ENCODE data around the gene TP53AIP1.

Gene TP53AIP1

GRCh38 chr11:128926000-128926399, 16.7 kb downstream of the TP53AIP1 start:
- CTCF ChIA-PET: no interaction called here
- POLR2A ChIA-PET: no interaction called here
- DNase-seq (ENCODE audit: extremely low spot score): no peak
- TF ChIP-seq SP1 (IDR thresholded peaks at IDR 0.05) (no peak), ARNT (IDR thresholded peaks at IDR 0.05) (no peak), ZNF384 (IDR thresholded peaks at IDR 0.05) (no peak), PKNOX1 (IDR thresholded peaks at IDR 0.05) (no peak), FOXA1 (IDR thresholded peaks at IDR 0.05) (no peak), NFRKB (IDR thresholded peaks at IDR 0.05) (no peak), CTBP1 (IDR thresholded peaks at IDR 0.05; ENCODE audit: borderline replicate concordance) (no peak), FOXM1 (IDR thresholded peaks at IDR 0.05; ENCODE audit: borderline replicate concordance) (no peak), L3MBTL2 (conservative IDR thresholded peaks at IDR 0.05) (no peak), FOXK2 (IDR thresholded peaks at IDR 0.05) (no peak), TARDBP (IDR thresholded peaks at IDR 0.05) (no peak), BHLHE40 (IDR thresholded peaks at IDR 0.05; ENCODE audit: borderline replicate concordance) (no peak), HDGF (IDR thresholded peaks at IDR 0.05; ENCODE audit: borderline replicate concordance) (no peak), ELF4 (IDR thresholded peaks at IDR 0.05) (no peak), SUZ12 (IDR thresholded peaks at IDR 0.05) (no peak), LEF1 (IDR thresholded peaks at IDR 0.05; ENCODE audit: borderline replicate concordance) (no peak)

GRCh38 chr11:128925250-128925600, 17.4 kb downstream of the TP53AIP1 start:
- TF ChIP-seq SP1 (IDR thresholded peaks at IDR 0.05) (no peak), NFRKB (IDR thresholded peaks at IDR 0.05) (no peak), CTBP1 (IDR thresholded peaks at IDR 0.05; ENCODE audit: borderline replicate concordance) (no peak), ZNF384 (IDR thresholded peaks at IDR 0.05) (no peak), BHLHE40 (IDR thresholded peaks at IDR 0.05; ENCODE audit: borderline replicate concordance) (no peak), FOXM1 (IDR thresholded peaks at IDR 0.05; ENCODE audit: borderline replicate concordance) (no peak), SUZ12 (IDR thresholded peaks at IDR 0.05) (no peak), PKNOX1 (IDR thresholded peaks at IDR 0.05) (no peak), FOXK2 (IDR thresholded peaks at IDR 0.05) (no peak), L3MBTL2 (conservative IDR thresholded peaks at IDR 0.05) (no peak), LEF1 (IDR thresholded peaks at IDR 0.05; ENCODE audit: borderline replicate concordance) (no peak)
- POLR2A ChIA-PET: no interaction called here
- no peak for DNase-seq (ENCODE audit: extremely low spot score)
- CTCF ChIA-PET: no interaction called here

GRCh38 chr11:128924510-128925249, 18.0 kb downstream of the TP53AIP1 start:
- POLR2A ChIA-PET: no interaction called here
- TF ChIP-seq SUZ12 (IDR thresholded peaks at IDR 0.05) (no peak), PKNOX1 (IDR thresholded peaks at IDR 0.05) (no peak), TARDBP (IDR thresholded peaks at IDR 0.05) (no peak), FOXK2 (IDR thresholded peaks at IDR 0.05) (no peak), FOXA1 (IDR thresholded peaks at IDR 0.05) (no peak), BHLHE40 (IDR thresholded peaks at IDR 0.05; ENCODE audit: borderline replicate concordance) (no peak), CTBP1 (IDR thresholded peaks at IDR 0.05; ENCODE audit: borderline replicate concordance) (no peak), ELF4 (IDR thresholded peaks at IDR 0.05) (no peak), ARNT (IDR thresholded peaks at IDR 0.05) (no peak), NFRKB (IDR thresholded peaks at IDR 0.05) (no peak)
- no peak for DNase-seq (ENCODE audit: extremely low spot score)
- CTCF ChIA-PET: interaction anchor here (0.5 kb wide), 1 partner anchor 294 kb away, joined by 4 read pairs; no protein-coding TSS in a partner anchor

- no peak for TF ChIP-seq SUZ12 (IDR thresholded peaks at IDR 0.05)
- no peak for TF ChIP-seq CTBP1 (IDR thresholded peaks at IDR 0.05; ENCODE audit: borderline replicate concordance)
- TF ChIP-seq FOXA1 (IDR thresholded peaks at IDR 0.05): no peak
- TF ChIP-seq ZNF384 (IDR thresholded peaks at IDR 0.05): no peak
- TF ChIP-seq FOXM1 (IDR thresholded peaks at IDR 0.05; ENCODE audit: borderline replicate concordance): no peak
- TF ChIP-seq SP1 (IDR thresholded peaks at IDR 0.05): no peak
- TF ChIP-seq BHLHE40 (IDR thresholded peaks at IDR 0.05; ENCODE audit: borderline replicate concordance): no peak
- ChIA-PET CTCF (interaction anchor here (0.5 kb wide), 1 partner anchor 294 kb away, joined by 4 read pairs; no protein-coding TSS in a partner anchor), POLR2A (no interaction called here)
- DNase-seq (ENCODE audit: extremely low spot score): no peak
Observed at GRCh38 chr11:128924104-128924503, 18.6 kb downstream of the TP53AIP1 start.

GRCh38 chr11:128921793-128922192, 20.9 kb downstream of the TP53AIP1 start:
- ChIA-PET POLR2A (no interaction called here), CTCF (no interaction called here)
- TF ChIP-seq L3MBTL2 (conservative IDR thresholded peaks at IDR 0.05) (no peak), NFRKB (IDR thresholded peaks at IDR 0.05) (no peak), TARDBP (IDR thresholded peaks at IDR 0.05) (no peak), SP1 (IDR thresholded peaks at IDR 0.05) (no peak), ELF4 (IDR thresholded peaks at IDR 0.05) (no peak), HDGF (IDR thresholded peaks at IDR 0.05; ENCODE audit: borderline replicate concordance) (no peak), FOXK2 (IDR thresholded peaks at IDR 0.05) (no peak), FOXA1 (IDR thresholded peaks at IDR 0.05) (no peak), ZNF384 (IDR thresholded peaks at IDR 0.05) (no peak), CTBP1 (IDR thresholded peaks at IDR 0.05; ENCODE audit: borderline replicate concordance) (no peak), BHLHE40 (IDR thresholded peaks at IDR 0.05; ENCODE audit: borderline replicate concordance) (no peak), LEF1 (IDR thresholded peaks at IDR 0.05; ENCODE audit: borderline replicate concordance) (no peak), ARNT (IDR thresholded peaks at IDR 0.05) (no peak), PKNOX1 (IDR thresholded peaks at IDR 0.05) (no peak), SUZ12 (IDR thresholded peaks at IDR 0.05) (no peak), FOXM1 (IDR thresholded peaks at IDR 0.05; ENCODE audit: borderline replicate concordance) (no peak)
- no peak for DNase-seq (ENCODE audit: extremely low spot score)

Data from HEK293T (cell line).